Adrenal gland (tissue), 12 donors: ENCODE results near the gene FAM184B. TPM values are rescaled to one million over a fixed set of nuclear protein-coding genes. Genes with fewer than 3 reads are reported as not detected.
"Not testable (repeated sequence)": the region's sequence is repeated elsewhere in the genome, so short reads cannot be mapped to it uniquely, and the experiment has no call there.

ENCODE experiments used
- DNase-seq, 7 donors: peaks; one replicate each; pipeline ENCODE4 v3.0.0-alpha.2; 2019 to 2020
- H3K27ac ChIP-seq, 5 donors: fragments of 200-600 bp; sonication (generic) in 4 of 5; 1 replicate in 3 of 5; 2 replicates in 2 of 5; pipeline versions ENCODE4 v1.5.1 to v1.8.0; 2016 to 2020; ENCODE audit warnings: mild to moderate bottlenecking in 1 of 5
- H3K27me3 ChIP-seq: fragments of 200-600 bp; 2 replicates; pipeline ENCODE4 v1.8.0; 2021
- H3K36me3 ChIP-seq, 2 donors: fragments of 200-600 bp; replicated peaks in 1 of 2; 1 replicate in 1 of 2; 2 replicates in 1 of 2; pipeline versions ENCODE4 v1.5.1 to v1.8.0; 2018 to 2022
- H3K4me1 ChIP-seq, 2 donors: fragments of 200-600 bp; replicated peaks in 1 of 2; 1 replicate in 1 of 2; 2 replicates in 1 of 2; pipeline versions ENCODE4 v1.5.1 to v1.8.0; 2018 to 2021
- H3K4me3 ChIP-seq, 4 donors: fragments of 200-600 bp; sonication (generic) in 3 of 4; one replicate each; pipeline ENCODE4 v1.5.1; 2016 to 2018
- H3K9me3 ChIP-seq, 3 donors: fragments of 200-600 bp; sonication (generic) in 1 of 3; replicated peaks in 1 of 3; 1 replicate in 2 of 3; 2 replicates in 1 of 3; pipeline versions ENCODE4 v1.5.1 to v1.8.0; 2016 to 2021
- CTCF ChIP-seq, 6 experiments: fragments of 450-650 bp in 4 of 6; fragments of 200-600 bp in 2 of 6; sonication (generic) in 1 of 6; IDR thresholded peaks; 1 replicate in 5 of 6; 2 replicates in 1 of 6; pipeline versions ENCODE4 v1.5.1 to v1.8.0; 2016 to 2021; ENCODE audit warnings: antibody characterized with exemption in 6 of 6, mild to moderate bottlenecking in 2 of 6, moderate library complexity in 1 of 6
- POLR2A ChIP-seq, 2 donors: fragments of 450-650 bp; IDR thresholded peaks; one replicate each; pipeline ENCODE4 v1.6.1; 2017; ENCODE audit warnings: antibody characterized with exemption in 2 of 2, mild to moderate bottlenecking in 2 of 2, moderate library complexity in 1 of 2
- WGBS, 4 donors: extraction: QIAGEN DNeasy Blood & Tissue Kit in 2 of 4; methylation state at CpG; one replicate each; pipeline versions ENCODE4 v1.1.5 to v1.1.7; 2013 to 2017; 5-methylcytosine and 5-hydroxymethylcytosine counted together
- intact Hi-C, 2 donors: fragments of 100-400 bp; cut with DNase I; formaldehyde crosslinking; loops; one replicate each; pipeline versions ENCODE4 v1.14.1 to v1.15.0; 2022 to 2023
- polyA plus RNA-seq, 3 donors: library from polyadenylated mRNA; stranded (reverse); fragments of 200-250 nt in 2 of 3; fragments of 350-450 nt in 1 of 3; fragmentation: Illumina TruSeq in 1 of 3; extraction: RNeasy Lipid Tissue Mini Kit (QIAGEN cat#74804) in 1 of 3; gene quantifications; one replicate each; pipeline ENCODE4 v1.2.3, GENCODE V29; 2013 to 2014
- total RNA-seq, 9 donors: library from RNA; depleted of rRNA in 4 of 9; stranded (reverse); fragments of >200 nt in 4 of 9; fragments of 120-200 nt in 1 of 9; fragmentation: NEBNext Ultra II Directional in 1 of 9; extraction: Animal tissue kit (Norgen Biotek cat#: 25700) in 1 of 9; gene quantifications; one replicate each; pipeline versions ENCODE4 v1.1.0 to v1.2.4, GENCODE V29; 2013 to 2023
- donor health status: healthy with polysubstance abuse.
- donor health status: Bipolar disorder and iron deficiency.
- donor health status: DM: yes; HTN: yes; CAD: no.
- donor health status: DM: no; HTN: no; CAD: no.
- donor health status: DM: no; HTN: no; CAD: no.
- donor health status: DM: yes; HTN: yes; CAD: no.

Gene FAM184B
- total and polyA plus RNA-seq, 12 donors: under 0.01 to 0.17 (median 0.08) TPM; not detected in 5

GRCh38 chr4:17713779-17714178, 67.6 kb downstream of the FAM184B start:
- Histone ChIP-seq H3K27me3 (no peaks in the 10 kb centered on the region), H3K27ac (no peak overlapping the region), H3K36me3 (no peaks in the 10 kb centered on the region), H3K4me3 (no peak overlapping the region), H3K9me3 (no peaks in the 10 kb centered on the region), H3K4me1 (no peaks in the 10 kb centered on the region)
- WGBS, 4 donors: 89 to 93% (median 92%) methylated on average over 4 to 5 of the region's 5 CpGs
- no peak for DNase-seq
- no peak for TF ChIP-seq CTCF (IDR thresholded peaks at IDR 0.05)
- TF ChIP-seq POLR2A (IDR thresholded peaks at IDR 0.05): no peak
- intact Hi-C loops: no loop called here

DNA sequence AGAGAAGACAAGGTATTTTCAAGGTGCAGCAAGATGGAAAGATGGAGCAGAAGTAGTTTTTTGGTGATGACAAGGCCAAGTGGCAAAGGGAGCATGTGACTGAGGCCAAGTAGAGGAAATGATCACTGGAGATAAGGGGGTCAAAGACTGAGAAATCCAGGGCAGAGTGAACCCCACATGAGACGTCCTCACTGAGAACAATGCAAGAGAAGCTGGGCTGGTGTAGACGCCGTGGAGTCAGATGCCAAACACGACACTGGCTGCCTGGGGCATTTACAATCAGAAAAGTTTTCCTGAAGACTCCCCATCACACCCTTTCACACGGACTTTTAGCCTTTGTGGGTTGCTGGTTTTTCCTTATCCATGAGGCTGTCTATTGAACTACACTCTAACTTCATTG, 69.3 kb downstream of the FAM184B start:
- TF ChIP-seq POLR2A (IDR thresholded peaks at IDR 0.05): no peak
- no peak for TF ChIP-seq CTCF (IDR thresholded peaks at IDR 0.05)
- WGBS, 4 donors: 61 to 69% (median 67%) methylated on average over 5 of the region's 5 CpGs

DNA sequence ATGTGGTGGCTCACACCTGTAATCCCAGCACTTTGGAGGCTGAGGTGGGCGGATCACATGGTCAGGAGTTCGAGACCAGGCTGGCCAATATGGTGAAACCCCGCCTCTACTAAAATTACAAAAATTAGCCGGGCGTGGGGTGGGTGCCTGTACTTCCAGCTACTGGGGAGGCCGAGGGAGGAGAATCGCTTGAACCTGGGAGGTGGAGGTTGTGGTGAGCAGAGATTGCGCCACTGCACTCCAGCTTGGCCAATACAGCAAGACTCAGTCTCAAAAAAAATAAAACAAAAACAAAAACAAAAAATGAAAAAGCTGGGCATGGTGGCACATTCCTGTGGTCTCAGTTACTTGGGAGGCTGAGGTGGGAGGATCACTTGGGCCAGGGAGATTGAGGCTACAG, 70.2 kb downstream of the FAM184B start:
- DNase-seq, H3K4me1 ChIP-seq, H3K27me3 ChIP-seq, H3K9me3 ChIP-seq, H3K4me3 ChIP-seq, H3K27ac ChIP-seq, intact Hi-C loops, H3K36me3 ChIP-seq: not testable (repeated sequence)
- WGBS, 4 donors: 77 to 88% (median 84%) methylated on average over 8 of the region's 8 CpGs

More for the DNA sequence above, 69.3 kb downstream of the FAM184B start:
- Histone ChIP-seq H3K27me3 (no peaks in the 10 kb centered on the region), H3K36me3 (no peaks in the 10 kb centered on the region), H3K4me1 (no peaks in the 10 kb centered on the region), H3K4me3 (no peak overlapping the region), H3K9me3 (no peaks in the 10 kb centered on the region), H3K27ac (no peak overlapping the region)
- no peak for DNase-seq
- intact Hi-C loops: no loop called here

DNA sequence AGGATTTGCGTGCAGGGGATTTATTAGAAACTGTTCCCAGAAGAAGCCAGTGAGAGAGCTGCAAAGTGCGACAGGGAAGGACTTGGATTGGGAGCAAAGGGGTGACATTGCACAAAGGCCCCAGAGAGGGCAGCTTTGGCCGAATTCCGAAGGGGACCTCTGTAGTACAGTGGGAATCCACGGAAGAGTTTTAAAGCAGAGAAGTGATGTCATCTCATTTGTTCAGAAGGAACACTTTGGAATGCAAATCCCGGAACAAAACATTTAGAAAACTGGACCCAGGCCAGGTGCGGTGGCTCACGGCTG, 71.7 kb downstream of the FAM184B start:
- H3K9me3 ChIP-seq: no peaks in the 10 kb centered on the region
- 58 to 71% (median 66%) methylated on average over 8 of the region's 8 CpGs for WGBS, 4 donors
- no peak for DNase-seq
- no peaks in the 10 kb centered on the region for H3K27me3 ChIP-seq
- intact Hi-C loops: no loop called here
- TF ChIP-seq CTCF (IDR thresholded peaks at IDR 0.05) (no peak), POLR2A (IDR thresholded peaks at IDR 0.05) (no peak)
- no peaks in the 10 kb centered on the region for H3K36me3 ChIP-seq
- H3K4me1 ChIP-seq: no peaks in the 10 kb centered on the region
- no peak overlapping the region for H3K4me3 ChIP-seq
- no peak overlapping the region for H3K27ac ChIP-seq

DNA sequence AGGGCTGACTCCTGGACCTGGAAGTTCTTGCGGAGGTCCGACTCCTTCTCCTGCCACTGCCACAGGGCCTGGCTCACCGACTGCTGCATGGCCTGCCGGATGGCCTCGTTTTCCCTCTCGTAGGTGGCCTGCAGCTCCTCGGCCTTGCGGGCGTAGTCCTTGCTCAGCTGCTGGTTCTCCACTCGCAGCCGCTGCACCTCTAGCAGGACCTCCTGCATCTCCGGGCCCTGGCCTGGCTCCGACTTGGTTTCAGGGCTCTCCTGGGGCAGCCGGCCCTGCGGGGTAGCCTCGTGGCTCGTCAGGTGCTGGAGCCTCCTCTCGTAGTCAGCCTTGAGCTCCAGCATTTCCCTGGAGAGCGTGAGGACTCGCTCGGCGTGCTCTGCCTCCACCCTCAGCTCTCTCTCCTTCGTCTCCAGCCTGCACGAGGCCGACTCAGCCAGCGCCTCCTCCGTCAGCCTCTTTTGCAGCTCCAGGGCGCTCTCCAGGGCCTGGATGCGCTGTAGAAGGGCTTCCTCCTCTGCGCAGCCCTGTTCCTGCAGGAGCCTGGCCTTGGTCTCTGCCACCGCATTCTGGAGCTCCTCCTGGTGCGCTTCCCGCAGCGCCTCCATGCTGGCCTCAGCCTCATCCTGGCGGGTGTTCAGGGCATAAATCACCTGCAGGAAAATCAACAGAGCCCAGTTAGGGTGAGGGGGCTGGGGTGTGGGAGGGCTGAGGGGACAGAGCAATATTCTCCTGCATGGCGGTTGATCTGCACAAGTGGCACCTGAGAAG, 72.2 kb downstream of the FAM184B start:
- H3K4me1 ChIP-seq: no peaks in the 10 kb centered on the region
- H3K36me3 ChIP-seq: no peaks in the 10 kb centered on the region
- intact Hi-C loops: no loop called here
- DNase-seq: no peak
- no peak overlapping the region for H3K27ac ChIP-seq
- no peaks in the 10 kb centered on the region for H3K9me3 ChIP-seq
- no peak overlapping the region for H3K4me3 ChIP-seq
- TF ChIP-seq CTCF (IDR thresholded peaks at IDR 0.05): no peak
- no peak for TF ChIP-seq POLR2A (IDR thresholded peaks at IDR 0.05)
- no peaks in the 10 kb centered on the region for H3K27me3 ChIP-seq
- WGBS, 4 donors: 67 to 69% (median 69%) methylated on average over 22 to 36 of the region's 36 CpGs
